Gastrocnemius medialis (tissue), 4 donors: ENCODE results near the gene SPACA9. TPM values are rescaled to one million over a fixed set of nuclear protein-coding genes. Genes with fewer than 3 reads are reported as not detected.

ENCODE experiments used
- ATAC-seq, 2 donors: fragments of 150-250 bp; one replicate each; pipeline ENCODE4 v1.9.1; 2016
- DNase-seq, 2 donors: peaks; one replicate each; pipeline ENCODE4 v3.0.0-alpha.2; 2019
- H3K27ac ChIP-seq, 4 donors: fragments of 200-600 bp; sonication (generic); 1 replicate in 1 of 4; 2 replicates in 3 of 4; pipeline ENCODE4 v1.5.1; 2016 to 2018; ENCODE audit warnings: mild to moderate bottlenecking in 2 of 4, moderate library complexity in 1 of 4
- H3K27me3 ChIP-seq, 3 donors: fragments of 200-600 bp; sonication (generic) in 2 of 3; 1 replicate in 1 of 3; 2 replicates in 2 of 3; pipeline versions ENCODE4 v1.5.1 to v1.6.0; 2016 to 2019; ENCODE audit warnings: mild to moderate bottlenecking in 1 of 3, moderate library complexity in 1 of 3
- H3K36me3 ChIP-seq, 2 donors: fragments of 200-600 bp; sonication (generic) in 1 of 2; one replicate each; pipeline ENCODE4 v1.5.1; 2017 to 2018
- H3K4me1 ChIP-seq, 2 donors: fragments of 200-600 bp; sonication (generic) in 1 of 2; one replicate each; pipeline ENCODE4 v1.5.1; 2016 to 2017; ENCODE audit warnings: mild to moderate bottlenecking in 2 of 2
- H3K4me3 ChIP-seq, 4 donors: fragments of 200-600 bp; sonication (generic) in 3 of 4; 1 replicate in 1 of 4; 2 replicates in 3 of 4; pipeline ENCODE4 v1.5.1; 2016 to 2019; ENCODE audit warnings: mild to moderate bottlenecking in 2 of 4
- H3K9me3 ChIP-seq, 3 donors: fragments of 200-600 bp; sonication (generic) in 2 of 3; 1 replicate in 1 of 3; 2 replicates in 2 of 3; pipeline ENCODE4 v1.5.1; 2016 to 2019
- CTCF ChIP-seq, 5 experiments: fragments of 450-650 bp in 3 of 5; fragments of 200-600 bp in 2 of 5; sonication (generic) in 2 of 5; IDR thresholded peaks in 4 of 5; conservative IDR thresholded peaks in 1 of 5; 1 replicate in 4 of 5; 2 replicates in 1 of 5; pipeline ENCODE4 v1.5.1; 2016 to 2019; ENCODE audit warnings: antibody characterized with exemption in 5 of 5, mild to moderate bottlenecking in 3 of 5, moderate library complexity in 3 of 5
- POLR2A ChIP-seq, 2 donors: fragments of 450-650 bp; IDR thresholded peaks; one replicate each; pipeline ENCODE4 v1.6.1; 2017; ENCODE audit warnings: antibody characterized with exemption in 2 of 2, mild to moderate bottlenecking in 2 of 2, moderate library complexity in 2 of 2
- in situ Hi-C, 4 donors: fragments of 200-750 bp; cut with MboI; loops; one replicate each; pipeline versions ENCODE4 v1.15.0 to v1.8.0; 2017; ENCODE audit warnings: low sequenced_read_pairs in 4 of 4
- intact Hi-C: fragments of 100-400 bp; cut with DNase I; formaldehyde crosslinking; loops from one replicate; pipeline ENCODE4 v1.15.1; 2023; ENCODE audit warnings: low total_unique reads
- total RNA-seq, 4 donors: library from RNA; depleted of rRNA; stranded (reverse); fragments of >200 nt; gene quantifications; one replicate each; pipeline versions ENCODE4 v1.1.0 to v1.2.3, GENCODE V29; 2016

Gene SPACA9
- total RNA-seq, 4 donors from 2014 or later, result 0.24 to 2.5 (median 1.0) TPM

- ATAC-seq (no peak), DNase-seq (no peak)
- H3K27me3 ChIP-seq, result no peaks in the 10 kb centered on the region
- H3K36me3 ChIP-seq, result peaks cover 0 to 69% of the 10 kb centered on the region in 2 donors
- intact Hi-C loops (no loop called here), in situ Hi-C loops (no loop called here)
- no peaks in the 10 kb centered on the region for H3K9me3 ChIP-seq
- no peak overlapping the region for H3K4me3 ChIP-seq
- H3K27ac ChIP-seq, result no peak overlapping the region
- H3K4me1 ChIP-seq, result no peaks in the 10 kb centered on the region
- no peak for TF ChIP-seq CTCF (IDR thresholded peaks at IDR 0.05 in 4 of 5, conservative IDR thresholded peaks at IDR 0.05 in 1 of 5)
- TF ChIP-seq POLR2A (IDR thresholded peaks at IDR 0.05), result no peak
These were observed 36.2 kb downstream of the SPACA9 start for GRCh38 chr9:132914924-132915323.

- Histone ChIP-seq H3K4me1 (no peaks in the 10 kb centered on the region), H3K27ac (no peak overlapping the region), H3K4me3 (no peak overlapping the region), H3K9me3 (no peaks in the 10 kb centered on the region), H3K27me3 (no peaks in the 10 kb centered on the region), H3K36me3 (peaks cover 7 to 91% of the 10 kb centered on the region in 2 donors)
- intact Hi-C loops, result no loop called here
- DNase-seq (no peak), ATAC-seq (no peak)
- no peak for TF ChIP-seq POLR2A (IDR thresholded peaks at IDR 0.05)
- TF ChIP-seq CTCF (IDR thresholded peaks at IDR 0.05 in 4 of 5, conservative IDR thresholded peaks at IDR 0.05 in 1 of 5), result no peak
- in situ Hi-C loops, result no loop called here
These were observed 41.0 kb downstream of the SPACA9 start for GRCh38 chr9:132919614-132920268.

- Histone ChIP-seq H3K9me3 (no peaks in the 10 kb centered on the region), H3K27ac (no peak overlapping the region), H3K4me3 (no peak overlapping the region), H3K4me1 (no peaks in the 10 kb centered on the region), H3K27me3 (no peaks in the 10 kb centered on the region), H3K36me3 (peaks cover 7 to 99% of the 10 kb centered on the region in 2 donors)
- TF ChIP-seq POLR2A (IDR thresholded peaks at IDR 0.05) (no peak), CTCF (IDR thresholded peaks at IDR 0.05 in 4 of 5, conservative IDR thresholded peaks at IDR 0.05 in 1 of 5) (no peak)
- ATAC-seq (no peak), DNase-seq (no peak)
- in situ Hi-C loops, result no loop called here
- intact Hi-C loops, result no loop called here
These were observed 44.7 kb downstream of the SPACA9 start for GRCh38 chr9:132923346-132923902.

- H3K27me3 ChIP-seq, result no peaks in the 10 kb centered on the region
- in situ Hi-C loops, result no loop called here
- no peak for DNase-seq
- intact Hi-C loops, result no loop called here
- peaks cover 2 to 62% of the 10 kb centered on the region in 2 donors for H3K36me3 ChIP-seq
- H3K4me3 ChIP-seq, result no peak overlapping the region
- no peaks in the 10 kb centered on the region for H3K4me1 ChIP-seq
- no peak for ATAC-seq
- TF ChIP-seq POLR2A (IDR thresholded peaks at IDR 0.05) (no peak), CTCF (IDR thresholded peaks at IDR 0.05 in 4 of 5, conservative IDR thresholded peaks at IDR 0.05 in 1 of 5) (no peak)
- no peaks in the 10 kb centered on the region for H3K9me3 ChIP-seq
- no peak overlapping the region for H3K27ac ChIP-seq
These were observed 49.0 kb downstream of the SPACA9 start for GRCh38 chr9:132927704-132928103.
